GM19025 (cell line): ENCODE results near the gene TUBGCP2.

Experiments
- ATAC-seq: cut with Tn5 transposase; IDR thresholded peaks from one replicate; pipeline ENCODE4 v1.9.1; 2021; ENCODE audit warnings: mild to moderate bottlenecking, low read depth, moderate library complexity; ENCODE audit not compliant: unreplicated experiment

The TUBGCP2 gene

DNA sequence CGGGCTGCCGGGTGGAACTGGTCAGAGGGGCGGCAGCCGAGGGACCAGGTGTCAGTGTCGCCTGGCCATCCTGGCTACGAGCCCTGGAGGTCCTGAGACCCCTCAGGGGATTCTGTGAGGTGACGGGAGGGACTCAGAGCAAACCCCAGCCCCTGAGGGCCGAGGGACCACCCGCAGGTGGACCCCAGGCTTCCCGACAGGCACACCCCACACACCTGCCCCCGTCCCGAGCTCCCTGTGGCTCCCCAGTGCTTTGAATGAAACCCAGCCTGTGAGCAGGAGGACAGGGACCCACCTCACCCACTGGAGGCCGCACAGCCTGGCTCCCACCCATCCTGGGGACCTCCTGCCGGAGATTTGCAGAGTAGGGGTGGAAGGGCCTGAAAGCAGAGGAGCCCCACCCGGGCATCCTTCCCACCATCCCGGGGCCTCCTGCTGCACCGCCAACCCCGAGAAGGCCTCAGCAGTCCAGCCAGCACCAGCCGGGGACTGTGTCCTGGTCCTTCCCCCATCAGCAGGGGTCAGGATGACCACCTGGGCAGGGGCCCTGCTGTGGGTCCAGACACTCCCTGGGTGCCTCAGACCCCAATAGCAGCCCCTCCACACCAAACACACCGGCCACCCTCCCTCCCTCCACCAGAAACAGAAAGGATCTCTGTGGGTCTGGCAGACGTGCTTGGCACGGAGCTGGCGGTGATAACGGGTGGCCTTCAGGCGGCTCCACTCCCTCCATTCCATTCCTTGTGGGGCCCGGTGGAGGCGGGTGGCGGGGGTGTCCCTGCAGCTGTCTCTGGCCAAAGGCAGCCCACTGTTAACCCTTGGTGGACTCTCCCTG is 57.1 kb downstream of the TUBGCP2 start:
- ATAC-seq: no peak

DNA sequence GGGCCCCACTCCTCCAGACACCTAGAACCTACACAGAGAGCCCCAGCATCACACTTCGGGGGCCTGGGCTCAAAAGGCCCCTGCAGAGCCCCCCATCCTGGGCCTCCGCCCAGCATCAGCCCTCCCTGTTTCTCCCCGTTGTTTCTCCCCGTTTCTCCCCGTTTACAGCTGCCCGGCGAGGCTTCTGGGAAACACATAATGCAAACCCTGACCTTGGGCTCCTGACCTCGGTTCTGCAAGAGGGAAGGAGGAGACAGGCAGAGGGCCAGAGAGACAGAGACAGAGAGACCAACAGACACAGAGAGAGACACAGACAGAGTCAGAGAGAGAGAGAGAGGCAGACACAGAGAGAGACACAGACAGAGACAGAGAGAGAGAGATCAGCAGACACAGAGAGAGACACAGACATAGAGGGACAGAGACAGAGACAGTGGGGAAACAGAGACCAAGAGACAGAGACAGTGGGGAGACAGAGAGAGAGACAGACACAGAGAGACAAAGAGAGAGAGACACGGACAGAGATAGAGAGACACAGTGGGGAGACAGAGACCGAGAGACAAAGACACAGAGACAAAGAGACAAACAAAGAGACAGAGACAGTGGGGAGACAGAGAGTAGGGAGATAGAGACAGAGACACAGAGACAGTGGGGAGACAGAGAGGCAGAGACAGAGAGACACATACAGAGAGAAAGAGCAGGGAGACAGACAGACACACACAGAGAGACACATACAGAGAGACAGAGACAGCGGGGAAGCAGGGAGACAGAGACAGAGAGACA is 58.5 kb downstream of the TUBGCP2 start:
- ATAC-seq: no peak

DNA sequence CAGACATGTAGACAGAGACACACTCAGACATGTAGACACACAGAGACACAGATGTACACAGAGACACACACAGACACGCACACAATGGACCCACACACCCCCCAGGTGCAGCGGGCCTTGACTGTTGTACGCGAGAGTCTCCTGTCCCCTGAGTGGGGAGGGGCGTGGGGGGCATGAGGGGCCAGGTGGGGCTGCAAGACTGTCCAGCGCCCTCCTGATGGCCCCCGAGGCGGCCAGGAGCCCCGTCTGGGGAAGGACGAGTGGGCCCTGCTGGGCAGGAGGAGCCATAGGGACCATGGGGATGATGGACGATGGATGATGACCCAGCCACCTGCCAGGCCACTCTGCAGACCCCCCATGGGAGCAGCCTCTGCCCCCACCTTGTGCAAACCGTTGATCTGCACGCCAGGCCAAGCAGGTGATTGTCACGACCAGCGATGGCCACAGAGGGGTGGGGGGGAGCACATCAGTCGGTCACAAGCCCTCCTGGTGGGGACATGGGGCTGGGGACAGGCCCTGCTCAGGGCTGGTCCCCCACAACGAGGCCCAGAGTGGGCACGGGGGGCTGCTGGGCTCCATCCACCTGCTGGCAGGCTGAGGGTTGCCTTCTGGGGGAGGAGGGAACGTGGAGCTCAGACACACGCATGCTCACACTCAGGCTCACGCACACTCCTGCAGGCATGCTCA is 59.4 kb downstream of the TUBGCP2 start:
- no peak for ATAC-seq

DNA sequence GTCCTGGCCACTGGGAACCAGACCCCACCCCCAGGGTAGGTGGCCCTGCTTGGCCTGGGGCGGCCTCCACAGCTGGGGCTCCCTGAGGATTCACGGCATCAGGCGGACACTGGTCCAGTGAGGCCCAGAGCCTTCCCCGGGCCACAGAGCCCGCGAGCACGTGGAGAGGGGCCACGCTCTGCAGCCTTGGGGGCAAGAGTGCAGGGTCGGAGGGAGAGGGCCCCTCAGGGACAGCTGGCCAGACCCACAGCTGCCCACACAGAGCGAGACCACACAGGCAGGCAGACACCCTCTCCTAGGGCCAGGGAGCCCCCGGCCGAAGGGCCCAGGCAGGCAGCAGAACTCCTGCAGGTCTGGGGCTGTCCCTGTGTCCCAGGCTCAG is 60.3 kb downstream of the TUBGCP2 start:
- ATAC-seq: no peak

DNA sequence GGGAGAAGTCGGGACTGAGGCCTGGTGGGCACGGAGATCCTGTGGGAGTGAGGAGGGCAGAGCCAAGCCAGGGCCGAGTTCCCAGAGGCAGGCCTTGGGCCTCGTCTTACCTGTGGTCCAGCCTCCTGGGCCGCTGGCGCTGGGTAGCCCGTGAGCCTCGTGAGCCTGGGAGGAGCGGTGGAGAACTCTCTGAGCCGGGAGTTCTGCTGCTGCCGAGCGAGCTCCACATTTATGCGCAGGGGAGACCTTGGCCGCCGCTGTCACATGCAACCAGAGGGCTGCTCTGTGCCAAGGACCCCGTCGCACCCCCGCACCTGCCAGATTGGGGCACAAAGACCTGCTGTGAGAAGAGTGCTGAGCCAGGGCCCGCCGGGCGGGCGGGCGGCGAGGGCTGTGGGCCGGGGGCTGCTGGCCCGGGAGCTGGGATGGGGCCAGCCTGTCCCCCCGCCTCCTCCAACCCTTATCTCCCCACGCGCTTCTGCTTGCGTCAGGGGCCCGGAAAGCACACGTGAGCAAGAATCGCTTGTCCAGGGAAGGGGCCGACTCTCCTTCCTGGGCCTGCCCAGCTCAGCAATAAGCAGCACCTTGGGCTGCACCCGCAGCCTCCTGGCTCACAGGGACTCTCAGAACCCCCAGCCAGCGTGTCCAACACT is 60.9 kb downstream of the TUBGCP2 start:
- ATAC-seq: no peak

DNA sequence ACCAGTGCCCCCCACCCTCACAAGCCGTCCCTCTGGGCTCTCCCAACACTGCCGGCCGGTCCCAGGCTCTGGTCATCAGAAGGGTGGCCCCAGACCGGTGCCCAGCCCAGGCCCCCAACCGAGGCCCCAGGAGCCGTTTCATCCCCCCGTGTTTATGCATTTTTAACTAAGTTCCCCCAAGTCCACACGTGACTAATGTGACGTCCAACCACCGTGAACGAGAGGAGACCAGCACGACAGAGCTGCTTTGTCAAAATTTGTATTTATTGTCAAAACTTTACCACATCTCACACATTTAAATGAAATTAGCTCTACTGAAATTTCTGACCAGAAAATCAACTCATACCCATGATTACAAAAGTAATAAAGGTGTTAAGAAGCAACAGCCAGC is 62.4 kb downstream of the TUBGCP2 start:
- ATAC-seq: no peak

DNA sequence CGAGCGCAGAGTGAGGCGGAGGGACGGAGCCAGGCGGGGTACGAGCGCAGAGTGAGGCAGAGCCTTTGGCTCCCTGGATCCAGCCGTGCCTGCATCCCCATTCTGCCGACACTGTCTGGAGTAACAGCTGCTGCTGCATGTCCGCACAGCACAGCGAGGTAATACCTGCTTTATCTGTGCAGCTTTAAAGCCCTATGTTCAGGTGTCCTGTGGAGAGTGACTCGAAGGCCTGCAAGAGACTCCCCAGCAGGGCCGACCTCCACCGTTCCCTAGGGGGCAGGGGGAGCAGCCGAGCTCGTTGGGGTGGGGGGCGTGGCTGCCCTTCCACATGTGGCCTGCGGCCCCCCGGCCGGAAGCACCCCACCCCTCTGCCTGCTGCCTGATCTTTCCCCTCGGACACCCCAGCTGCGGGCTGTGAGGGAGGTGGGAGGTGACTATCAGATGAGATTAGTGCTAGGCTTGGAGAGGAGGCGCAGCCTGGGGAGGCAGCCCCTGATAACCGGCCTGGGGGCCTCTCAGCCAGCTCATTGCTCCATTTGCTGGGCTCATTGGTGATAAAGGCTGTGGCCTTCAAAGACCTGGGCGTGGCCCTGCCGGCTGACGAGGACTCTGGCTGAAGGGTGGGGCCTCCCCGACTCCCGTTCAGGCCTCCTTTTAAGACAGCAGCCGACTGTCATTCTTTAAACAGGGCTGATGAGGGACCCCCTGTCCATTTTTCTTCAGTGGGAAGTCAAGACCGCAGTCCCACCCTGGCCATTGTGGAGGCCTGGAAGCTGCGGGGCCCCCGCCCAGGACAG is 63.0 kb downstream of the TUBGCP2 start:
- no peak for ATAC-seq

DNA sequence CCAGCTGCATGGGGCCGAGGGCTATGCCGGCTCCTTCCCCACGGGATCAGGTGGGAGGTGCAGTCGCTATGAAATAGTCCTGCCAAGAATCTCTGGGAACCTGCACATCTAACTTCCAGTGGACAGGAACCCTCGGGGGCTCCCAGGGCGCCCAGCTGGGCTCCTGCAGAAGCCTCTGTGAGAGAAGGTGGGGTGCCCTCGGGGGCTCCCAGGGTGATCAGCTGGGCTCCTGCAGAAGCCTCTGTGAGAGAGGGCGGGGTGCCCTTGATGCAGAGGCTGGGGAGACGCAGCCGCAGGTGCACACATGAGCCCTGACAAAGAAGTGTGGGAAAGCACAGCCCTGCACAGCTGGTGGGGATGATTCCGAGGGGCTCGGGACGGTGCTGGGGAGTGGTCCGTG is 65.1 kb downstream of the TUBGCP2 start:
- ATAC-seq: no peak

DNA sequence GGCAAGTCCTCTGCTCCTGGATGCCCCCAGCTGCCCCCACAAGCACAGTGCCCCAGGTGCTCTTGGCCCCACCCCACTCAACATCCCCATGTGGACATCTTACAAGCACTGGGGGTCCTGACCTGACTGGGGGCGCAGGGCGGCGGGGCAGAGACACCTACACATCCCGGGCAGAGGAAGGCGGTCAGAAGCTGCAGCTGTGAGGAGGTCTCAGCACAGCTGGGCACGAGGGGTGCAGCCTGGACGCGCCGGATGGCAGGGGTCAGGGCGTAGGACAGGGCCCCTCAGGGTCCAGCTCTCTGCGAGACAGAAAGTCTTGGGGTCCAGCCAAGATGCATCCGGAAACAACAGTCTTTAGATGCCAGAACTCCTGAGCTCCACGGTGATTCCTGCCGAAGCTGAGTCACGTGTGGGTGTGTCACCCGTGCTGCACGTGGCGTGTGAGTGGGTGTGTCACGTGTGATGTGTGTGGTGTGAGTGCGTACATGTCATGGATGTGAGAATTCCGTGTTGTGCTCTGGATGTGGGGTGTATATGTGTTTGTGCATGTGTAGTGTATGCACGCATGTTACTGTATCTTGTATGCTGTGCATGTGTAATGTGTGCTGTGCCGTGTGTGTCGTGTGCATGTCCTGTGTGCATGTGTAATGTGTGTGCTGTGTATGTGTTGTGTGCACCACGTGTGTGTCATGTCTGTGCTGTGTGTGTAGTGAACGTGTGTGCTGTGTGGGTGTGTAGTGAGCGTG is 65.9 kb downstream of the TUBGCP2 start:
- no peak for ATAC-seq

DNA sequence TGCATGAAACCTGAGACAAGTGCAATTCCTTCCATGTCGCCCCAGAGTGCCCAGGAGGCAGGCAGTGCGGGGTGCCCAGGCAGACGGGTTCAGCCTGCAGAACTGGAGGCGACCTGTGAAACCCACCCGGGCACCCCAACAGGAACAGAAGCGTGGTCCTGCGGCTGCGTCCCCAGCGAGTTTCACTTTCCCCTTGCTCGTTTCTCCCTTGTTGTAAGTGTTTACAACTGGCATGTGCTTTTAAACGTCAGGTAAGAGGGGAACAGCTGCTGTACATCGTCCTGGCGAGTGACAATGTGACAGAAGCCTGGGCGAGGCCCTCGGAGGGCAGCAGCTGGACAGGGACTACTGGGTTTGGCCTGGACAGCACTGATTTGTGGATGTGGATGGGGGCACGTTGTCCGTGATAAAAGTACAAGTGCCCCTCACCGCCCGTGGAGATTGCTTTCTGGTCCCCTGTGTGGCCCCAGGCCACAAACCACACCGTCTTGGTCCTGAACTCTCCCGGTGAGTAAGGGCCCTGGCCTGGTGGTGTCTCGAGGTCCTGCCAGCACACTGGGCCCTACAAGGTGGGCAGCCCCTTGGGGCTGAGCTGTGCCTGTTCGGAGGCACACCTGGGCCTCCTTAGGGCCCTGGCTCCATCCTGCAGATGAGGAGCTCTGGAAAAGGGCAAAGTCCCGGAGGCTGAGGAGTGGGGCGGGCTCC is 67.0 kb downstream of the TUBGCP2 start:
- ATAC-seq: peak; percentile 46

DNA sequence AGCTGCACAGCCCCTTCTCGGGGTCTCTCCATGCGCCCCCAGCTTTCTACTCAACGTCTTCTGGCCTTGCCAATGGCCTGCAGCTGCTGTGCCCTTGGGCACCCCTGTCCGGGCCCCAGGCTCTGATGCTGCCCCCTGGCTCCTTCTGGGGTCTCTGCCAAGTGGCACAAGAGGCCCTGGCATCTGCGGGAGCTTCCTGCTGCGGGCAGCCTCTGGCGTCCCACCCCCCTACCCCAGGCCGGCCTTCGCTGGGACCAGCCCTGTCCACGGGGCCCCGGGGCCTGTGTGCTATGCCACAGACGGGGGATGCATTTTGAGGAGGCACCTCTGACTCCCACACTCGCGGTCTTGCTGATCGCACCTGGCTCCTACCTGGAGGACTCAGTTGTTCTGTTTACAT is 68.7 kb downstream of the TUBGCP2 start:
- ATAC-seq: no peak

DNA sequence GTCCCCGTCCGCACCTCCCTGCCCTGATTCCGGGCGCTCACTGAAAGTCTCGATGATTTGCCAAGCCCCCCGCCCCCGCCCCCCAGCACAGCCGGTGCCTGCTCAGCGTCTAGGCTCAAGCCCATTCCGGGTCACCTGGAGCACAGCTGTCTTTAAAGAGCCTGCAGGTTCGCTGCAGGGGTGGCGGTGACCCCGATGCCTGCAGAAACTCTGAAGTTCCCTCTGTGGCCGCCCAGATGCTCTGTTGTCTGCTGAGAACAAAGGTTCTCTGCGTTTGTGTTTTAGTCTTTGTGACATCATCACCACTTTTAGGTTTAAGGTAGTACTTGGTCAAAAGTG is 70.2 kb downstream of the TUBGCP2 start:
- no peak for ATAC-seq

DNA sequence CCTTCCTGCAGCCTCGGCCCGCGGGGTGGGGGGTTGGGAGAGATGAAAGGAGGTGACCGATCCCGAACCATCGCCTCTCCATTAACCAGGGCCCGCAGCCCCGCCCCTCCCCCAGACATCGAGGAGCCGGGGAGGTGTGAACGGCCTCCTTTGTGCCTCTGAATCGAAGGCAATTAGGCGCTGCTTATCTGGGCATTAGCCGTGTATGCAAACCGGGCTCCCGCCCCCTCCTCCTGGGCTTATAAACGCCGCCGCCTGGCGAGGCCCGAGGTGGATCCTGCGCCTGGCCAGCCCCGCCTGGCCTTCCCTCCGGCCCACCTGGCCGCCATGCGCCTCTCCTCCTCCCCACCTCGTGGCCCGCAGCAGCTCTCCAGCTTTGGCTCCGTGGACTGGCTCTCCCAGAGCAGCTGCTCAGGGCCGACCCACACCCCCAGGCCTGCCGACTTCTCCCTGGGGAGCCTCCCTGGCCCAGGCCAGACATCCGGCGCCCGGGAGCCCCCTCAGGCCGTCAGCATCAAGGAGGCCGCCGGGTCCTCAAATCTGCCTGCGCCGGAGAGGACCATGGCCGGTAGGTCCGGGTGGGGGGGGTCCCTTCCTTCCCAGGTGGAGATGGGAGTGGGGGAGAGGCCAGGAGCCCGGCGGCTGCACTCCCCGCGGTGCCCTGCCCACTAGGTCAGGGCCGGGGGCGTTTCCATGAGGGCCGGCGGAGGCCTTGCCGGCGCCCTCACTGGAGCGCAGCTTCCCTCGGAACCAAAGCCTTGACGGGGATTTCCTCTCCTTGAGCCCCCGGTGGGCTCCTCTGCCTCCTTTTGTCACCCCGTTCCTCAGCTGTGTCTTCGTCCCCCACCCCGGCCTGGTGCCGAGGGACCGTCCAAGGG is 70.8 kb downstream of the TUBGCP2 start, which contains the start of gene VENTX:
TSS of gene VENTX (plus strand) at position 268 of the 878 bp plus-strand sequence. CDS start at position 328, 60 bp downstream.
- ATAC-seq: no peak

DNA sequence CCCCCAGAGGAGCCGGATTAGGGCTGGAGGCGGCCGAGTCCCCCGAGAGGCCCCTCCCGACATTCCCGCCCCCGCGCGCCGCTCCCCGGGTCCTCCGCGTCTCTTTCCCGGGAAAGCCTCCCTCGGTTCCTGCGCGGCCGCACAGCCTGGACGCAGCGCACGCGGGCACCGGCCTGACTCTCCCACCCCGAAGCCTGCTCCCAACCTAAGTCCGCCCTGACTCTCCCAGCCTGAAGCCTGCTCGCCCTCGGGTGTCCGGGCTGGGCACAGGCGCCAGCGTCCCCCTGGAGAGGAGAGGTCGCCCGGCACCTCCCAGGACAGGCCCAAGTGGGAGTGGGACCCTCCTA is 71.5 kb downstream of the TUBGCP2 start:
- no peak for ATAC-seq

DNA sequence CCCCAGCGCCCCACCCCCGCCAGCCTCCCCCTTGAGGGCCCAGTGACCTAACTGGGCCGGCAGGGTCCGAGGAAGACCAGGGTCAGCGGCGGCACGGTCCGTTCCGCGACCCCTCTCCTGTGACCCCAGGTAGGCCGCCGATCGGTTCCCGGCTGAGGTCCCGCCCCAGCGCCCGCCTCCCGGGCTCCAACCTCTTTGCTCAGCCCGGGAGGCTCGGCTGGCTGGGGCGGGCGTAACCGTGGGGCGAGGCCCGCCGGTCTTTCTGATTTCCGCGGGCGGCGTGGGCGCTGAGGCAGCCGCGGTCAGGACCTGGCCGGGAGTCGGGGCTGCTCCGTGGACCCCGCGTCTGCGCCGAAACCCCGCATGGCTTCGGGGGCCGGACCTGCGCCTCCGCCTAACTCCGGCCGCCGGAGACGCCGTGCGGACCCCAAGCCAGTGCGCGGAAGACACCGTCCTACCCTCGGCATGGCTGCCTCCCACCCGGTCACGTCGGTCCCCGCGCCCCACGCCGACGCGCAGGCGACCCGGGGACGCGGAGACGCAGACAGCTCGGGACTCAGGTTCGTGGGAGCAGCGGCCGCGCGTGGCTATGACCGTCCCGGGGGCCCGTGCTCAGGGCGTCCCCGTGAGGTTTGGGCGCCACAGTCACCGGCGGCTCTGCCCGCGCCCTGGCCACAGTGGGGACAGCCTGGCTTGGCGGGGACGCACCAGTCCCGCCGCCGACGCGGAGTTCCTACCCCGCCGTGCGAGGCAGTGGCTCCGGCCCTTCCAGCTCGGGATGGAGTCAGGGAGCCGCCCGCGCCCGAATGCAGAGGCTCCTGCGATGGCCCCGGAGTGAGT is 72.1 kb downstream of the TUBGCP2 start:
- ATAC-seq: no peak

DNA sequence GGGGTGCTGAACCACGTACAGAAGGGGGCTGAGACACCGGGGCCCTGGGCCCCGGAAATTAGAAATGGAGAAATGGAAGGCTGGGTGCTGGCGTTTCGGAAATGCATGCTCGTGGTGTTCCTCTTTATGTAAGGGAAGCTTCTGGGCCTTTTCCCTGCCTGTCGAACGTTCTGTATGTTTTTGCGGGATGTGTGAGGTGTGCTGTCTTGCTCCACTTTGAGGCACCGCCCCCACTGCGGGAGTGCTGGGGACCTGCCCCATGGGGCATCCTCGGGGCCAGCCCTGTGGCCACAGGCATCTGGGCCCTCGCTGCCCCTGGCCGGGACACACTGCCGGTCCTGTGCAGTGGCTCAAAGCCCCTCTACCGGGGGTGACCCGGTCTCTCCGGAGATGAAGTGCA is 72.7 kb downstream of the TUBGCP2 start:
- no peak for ATAC-seq

DNA sequence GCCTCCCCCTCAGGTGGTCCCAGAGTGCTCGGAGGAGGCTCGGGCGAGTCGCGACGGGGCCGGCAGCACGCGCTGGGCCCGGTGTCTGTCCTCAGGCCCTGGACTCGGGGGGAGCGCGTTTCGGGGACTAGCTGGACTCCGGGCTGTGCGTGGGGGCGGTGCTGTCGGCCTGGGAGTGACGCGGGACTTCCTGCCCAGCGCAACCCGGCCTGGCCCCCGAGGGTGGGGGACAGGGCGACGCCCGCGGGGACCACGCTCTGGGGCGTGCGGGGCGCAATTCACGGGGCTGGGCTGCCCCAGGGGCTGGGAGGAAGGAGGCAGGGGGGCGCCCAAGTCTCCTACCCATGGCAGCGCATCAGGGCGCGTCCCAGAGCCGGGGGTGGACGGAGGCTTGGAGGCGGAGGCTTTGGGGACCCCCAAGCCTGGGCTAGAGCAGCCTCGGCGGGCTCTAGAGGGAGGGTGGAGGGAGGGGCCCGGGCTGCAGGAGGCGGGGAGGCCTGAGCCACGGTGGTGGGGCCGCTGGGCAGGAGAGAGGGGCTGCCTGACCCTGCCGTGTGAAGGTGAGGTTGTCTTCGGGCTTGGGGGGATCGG is 73.3 kb downstream of the TUBGCP2 start:
- no peak for ATAC-seq
